NCI-H1694 treated with DMSO at 0.1 percent for 48 hours (cell line): Measurements from ENCODE around the gene HSD17B1.
A peak's percentile ranks its signal among the peaks of the same experiment; 100 is the strongest.
"Not testable (repeated sequence)": the region's sequence is repeated elsewhere in the genome, so short reads cannot be mapped to it uniquely, and the experiment has no call there.

ENCODE experiments used
- DNase-seq: peaks from one replicate; lab custom pipeline; 2025; lab: John Stamatoyannopoulos, UW

HSD17B1 gene

GRCh38 chr17:42552736-42553135 is at the start of gene HSD17B1:
Gene HSD17B1, plus strand, starts transcription at chr17:42552923. Its CDS starts 11 bp downstream, at chr17:42552934.
- not testable (repeated sequence) for DNase-seq

- DNase-seq: no peak
Observed at GRCh38 chr17:42502926-42503325, 49.8 kb upstream of the HSD17B1 start.

- no peak for DNase-seq
Observed at GRCh38 chr17:42507671-42508070, 45.1 kb upstream of the HSD17B1 start.

GRCh38 chr17:42508426-42509165 is 44.1 kb upstream of the HSD17B1 start:
- no peak for DNase-seq

GRCh38 chr17:42509409-42509808 is 43.3 kb upstream of the HSD17B1 start:
- no peak for DNase-seq

GRCh38 chr17:42509841-42510240 is 42.9 kb upstream of the HSD17B1 start:
- no peak for DNase-seq

GRCh38 chr17:42512246-42512645 is 40.5 kb upstream of the HSD17B1 start:
- DNase-seq: no peak

GRCh38 chr17:42512733-42513251 is 39.9 kb upstream of the HSD17B1 start:
- no peak for DNase-seq

GRCh38 chr17:42513686-42514085 is 39.0 kb upstream of the HSD17B1 start:
- DNase-seq: no peak

GRCh38 chr17:42514279-42514678 is 38.4 kb upstream of the HSD17B1 start:
- DNase-seq: no peak

GRCh38 chr17:42514867-42515266 is 37.9 kb upstream of the HSD17B1 start:
- DNase-seq: no peak

GRCh38 chr17:42517516-42517915 is 35.2 kb upstream of the HSD17B1 start:
- peak; percentile 87 for DNase-seq

GRCh38 chr17:42518046-42518754 is 34.5 kb upstream of the HSD17B1 start:
- DNase-seq: peak; percentile 45

- DNase-seq: no peak
Observed at GRCh38 chr17:42518755-42519545, 33.8 kb upstream of the HSD17B1 start.

GRCh38 chr17:42519546-42520491 is 32.9 kb upstream of the HSD17B1 start:
- no peak for DNase-seq

GRCh38 chr17:42520540-42520951 is 32.2 kb upstream of the HSD17B1 start:
- DNase-seq: no peak

GRCh38 chr17:42521036-42521435 is 31.7 kb upstream of the HSD17B1 start:
- no peak for DNase-seq

- no peak for DNase-seq
Observed at GRCh38 chr17:42521666-42522262, 31.0 kb upstream of the HSD17B1 start.

- DNase-seq: no peak
Observed at GRCh38 chr17:42522263-42522790, 30.4 kb upstream of the HSD17B1 start.

GRCh38 chr17:42522798-42523278 is 29.9 kb upstream of the HSD17B1 start:
- DNase-seq: no peak
